ENCODE measurements around the gene S100A3. TPM values are rescaled to one million over a fixed set of nuclear protein-coding genes. Genes with fewer than 3 reads are reported as not detected.

S100A3 gene
- total RNA-seq, 2 donors from 2014 or later, result 0.61 TPM; not detected in 1

DNA sequence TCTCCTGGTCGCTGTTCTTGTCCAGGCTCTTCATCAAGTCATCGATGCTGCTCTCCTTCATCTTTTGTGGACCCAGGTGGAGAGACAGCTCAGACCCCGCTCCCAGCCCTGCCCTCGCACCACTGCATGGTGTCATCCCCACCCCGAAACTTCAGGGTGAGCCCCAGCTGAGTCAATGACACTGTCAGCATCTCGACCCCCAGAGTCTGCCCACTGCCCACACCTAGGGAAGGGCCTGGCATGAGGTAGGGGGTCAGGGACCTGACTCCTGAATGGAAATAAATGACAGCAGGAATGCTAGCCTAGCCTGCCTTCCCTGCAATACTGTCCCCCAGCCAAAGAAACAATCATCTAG is 11.7 kb downstream of the S100A3 start:
- Histone ChIP-seq H3K4me1 (peaks cover 17% of the 10 kb centered on the region), H3K27ac (peak overlapping the region; percentile 99), H3K27me3 (no peaks in the 10 kb centered on the region), H3K9ac (ENCODE audit: low read depth in 2 of 2, low read length in 2 of 2) (peak overlapping the region in 1 of 2 donors; percentile 100), H3K4me3 (no peak overlapping the region), H3K36me3 (no peaks in the 10 kb centered on the region), H3K9me3 (no peaks in the 10 kb centered on the region)
- intact Hi-C loops (cut with DNase I), result no loop called here
- peak; percentile 29 for DNase-seq
- TF ChIP-seq, protein P1, sequence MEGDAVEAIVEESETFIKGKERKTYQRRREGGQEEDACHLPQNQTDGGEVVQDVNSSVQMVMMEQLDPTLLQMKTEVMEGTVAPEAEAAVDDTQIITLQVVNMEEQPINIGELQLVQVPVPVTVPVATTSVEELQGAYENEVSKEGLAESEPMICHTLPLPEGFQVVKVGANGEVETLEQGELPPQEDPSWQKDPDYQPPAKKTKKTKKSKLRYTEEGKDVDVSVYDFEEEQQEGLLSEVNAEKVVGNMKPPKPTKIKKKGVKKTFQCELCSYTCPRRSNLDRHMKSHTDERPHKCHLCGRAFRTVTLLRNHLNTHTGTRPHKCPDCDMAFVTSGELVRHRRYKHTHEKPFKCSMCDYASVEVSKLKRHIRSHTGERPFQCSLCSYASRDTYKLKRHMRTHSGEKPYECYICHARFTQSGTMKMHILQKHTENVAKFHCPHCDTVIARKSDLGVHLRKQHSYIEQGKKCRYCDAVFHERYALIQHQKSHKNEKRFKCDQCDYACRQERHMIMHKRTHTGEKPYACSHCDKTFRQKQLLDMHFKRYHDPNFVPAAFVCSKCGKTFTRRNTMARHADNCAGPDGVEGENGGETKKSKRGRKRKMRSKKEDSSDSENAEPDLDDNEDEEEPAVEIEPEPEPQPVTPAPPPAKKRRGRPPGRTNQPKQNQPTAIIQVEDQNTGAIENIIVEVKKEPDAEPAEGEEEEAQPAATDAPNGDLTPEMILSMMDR (IDR thresholded peaks at IDR 0.05), result no peak

DNA sequence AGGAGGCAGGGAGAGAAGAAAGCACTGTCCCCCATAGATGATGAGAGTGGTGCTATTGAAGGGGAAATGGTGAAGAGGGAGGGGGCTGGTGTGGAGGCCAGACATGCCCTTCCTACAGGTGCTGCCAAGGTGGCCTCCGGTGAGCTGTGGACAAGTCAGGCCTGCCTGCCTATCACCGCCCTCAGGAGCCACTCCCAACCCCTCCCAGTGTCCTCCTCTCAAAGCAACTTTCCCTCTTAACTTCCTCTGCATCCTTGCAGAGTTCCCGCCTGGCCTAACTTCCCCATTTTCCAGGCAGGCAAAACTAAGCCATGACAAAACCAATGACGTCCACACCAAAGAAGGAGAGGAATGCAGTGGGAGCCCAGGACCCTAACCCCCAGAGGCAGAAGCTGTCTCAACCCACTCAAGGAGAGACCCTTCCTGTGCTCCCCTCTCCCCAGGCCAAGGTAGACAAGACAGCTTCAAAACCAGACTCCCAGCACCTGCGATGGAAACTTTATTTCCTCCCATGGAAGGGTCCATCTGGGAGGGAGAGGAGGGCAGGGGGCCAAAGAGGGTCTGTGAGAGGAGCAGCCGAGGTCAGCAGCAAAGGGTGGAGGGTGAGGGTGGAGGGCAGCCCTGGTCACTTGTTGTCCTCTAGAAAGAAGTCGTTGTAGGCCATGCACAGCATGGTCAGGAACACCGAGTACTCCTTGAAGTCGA is 12.2 kb downstream of the S100A3 start:
- TF ChIP-seq, protein P1 (IDR thresholded peaks at IDR 0.05), result no peak
- H3K9me3 ChIP-seq, result no peaks in the 10 kb centered on the region
- H3K9ac ChIP-seq (ENCODE audit: low read depth in 2 of 2, low read length in 2 of 2), result peak overlapping the region; percentile 79 to 100
- H3K4me1 ChIP-seq, result peaks cover 15% of the 10 kb centered on the region
- no peaks in the 10 kb centered on the region for H3K27me3 ChIP-seq
- peak overlapping the region; percentile 99 for H3K27ac ChIP-seq
- intact Hi-C loops (cut with DNase I), result no loop called here
- peak; percentile 89 for DNase-seq
- H3K4me3 ChIP-seq, result peak overlapping the region; percentile 76
- H3K36me3 ChIP-seq, result no peaks in the 10 kb centered on the region

DNA sequence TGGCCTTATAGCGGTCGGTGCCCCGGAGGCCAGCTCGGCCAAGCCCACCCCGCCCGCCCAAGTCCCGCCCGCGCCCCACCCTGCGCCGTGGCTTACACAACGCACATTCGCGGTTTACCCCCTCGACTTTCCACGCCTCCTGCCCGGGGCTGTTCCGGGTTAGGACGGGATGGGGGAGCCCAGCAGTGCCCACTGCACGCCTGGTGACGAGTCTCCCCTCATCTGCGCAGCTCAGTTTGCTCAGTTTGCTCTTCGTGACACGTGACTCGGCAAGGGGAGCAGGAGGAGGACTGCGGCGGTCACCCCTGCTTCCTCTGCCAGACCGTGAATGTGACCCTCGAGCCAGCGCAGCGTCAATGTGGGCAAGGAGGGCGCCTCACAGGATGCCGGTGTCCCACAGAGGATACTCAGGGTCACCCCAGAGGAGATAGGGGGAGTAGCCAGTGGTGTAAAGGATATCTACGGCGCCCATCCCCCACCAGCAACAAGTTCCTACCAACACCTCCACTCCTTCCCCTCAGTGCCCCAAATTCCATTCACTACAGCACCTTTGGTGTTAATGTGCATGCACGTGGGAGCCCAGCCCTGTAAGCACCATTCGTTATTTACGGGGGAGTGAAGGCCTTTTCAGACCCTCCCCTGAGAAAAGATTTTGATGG is 12.9 kb downstream of the S100A3 start:
- peaks cover 15% of the 10 kb centered on the region for H3K4me1 ChIP-seq

DNA sequence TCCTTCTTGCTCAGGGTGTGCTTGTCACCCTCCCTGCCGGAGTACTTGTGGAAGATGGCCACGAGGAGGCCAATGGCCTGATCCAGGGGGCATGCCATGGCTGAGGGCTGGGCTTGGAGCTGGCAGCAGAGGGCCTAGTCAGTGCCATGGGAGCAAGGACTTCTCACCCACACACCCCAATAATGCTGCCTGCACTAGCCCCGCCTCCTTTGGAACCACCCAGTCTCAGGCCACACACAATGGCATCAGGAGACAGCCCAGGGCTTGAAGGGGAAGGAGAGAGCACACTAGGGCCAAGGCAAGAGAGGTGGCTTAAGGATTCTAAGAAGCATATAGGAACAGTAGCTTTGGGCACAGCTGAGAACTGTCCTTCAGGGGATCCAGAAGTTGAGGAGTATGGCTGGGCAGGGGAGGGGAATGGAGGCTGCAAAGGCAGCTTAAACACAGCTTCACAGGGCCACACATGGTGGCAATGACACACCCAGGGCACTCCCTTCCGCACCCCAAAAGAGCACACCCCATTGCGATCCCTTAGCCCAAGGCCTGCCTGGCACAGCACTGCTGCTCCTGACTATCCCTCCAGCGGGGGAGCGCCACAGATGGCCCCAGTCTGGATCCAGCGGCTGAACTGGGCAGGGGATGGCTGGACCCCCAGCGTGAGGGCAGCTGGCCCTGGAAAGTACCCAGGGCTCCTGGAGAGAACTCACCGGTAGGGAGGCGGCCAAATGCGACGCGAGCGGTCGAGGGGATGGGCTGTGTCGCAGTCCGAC is 13.6 kb downstream of the S100A3 start, which contains the start of gene S100A6:
TSS of gene S100A6 (minus strand) at position 750 of the 770 bp plus-strand sequence. CDS start at position 98, 652 bp downstream.
- DNase-seq, result peak; percentile 82
- intact Hi-C loops (cut with DNase I), result no loop called here

More for the DNA sequence above, 12.9 kb downstream of the S100A3 start:
- Histone ChIP-seq H3K36me3 (no peaks in the 10 kb centered on the region), H3K9me3 (no peaks in the 10 kb centered on the region), H3K27ac (peak overlapping the region; percentile 99), H3K4me3 (peak overlapping the region; percentile 76), H3K27me3 (no peaks in the 10 kb centered on the region), H3K9ac (ENCODE audit: low read depth in 2 of 2, low read length in 2 of 2) (peak overlapping the region; percentile 99 to 100)
- intact Hi-C loops (cut with DNase I), result no loop called here
- TF ChIP-seq, protein P1 (IDR thresholded peaks at IDR 0.05), result no peak
- peak; percentile 95 for DNase-seq

DNA sequence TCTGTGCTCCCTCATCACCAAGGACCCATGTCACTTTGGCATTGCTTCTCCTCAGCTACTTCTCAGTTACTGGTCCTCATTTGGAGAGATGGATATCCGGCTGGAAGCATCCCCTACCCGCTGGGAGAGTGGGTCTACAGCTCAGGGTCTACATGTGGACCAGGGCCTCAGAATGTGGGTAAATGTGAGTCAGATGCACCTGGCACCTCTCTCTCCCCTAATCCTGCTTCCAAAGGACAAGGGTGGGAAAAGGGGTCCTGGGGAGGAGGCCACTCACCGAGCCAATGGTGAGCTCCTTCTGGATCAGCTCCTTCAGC is 14.2 kb downstream of the S100A3 start:
- intact Hi-C loops (cut with DNase I), result loop anchor here (1.0 kb wide), 1 partner anchor 33 kb away; no protein-coding TSS in a partner anchor
- Histone ChIP-seq H3K4me3 (peak overlapping the region; percentile 76), H3K9ac (ENCODE audit: low read depth in 2 of 2, low read length in 2 of 2) (peak overlapping the region; percentile 99 to 100), H3K27ac (peak overlapping the region; percentile 99), H3K4me1 (peaks cover 15% of the 10 kb centered on the region), H3K9me3 (no peaks in the 10 kb centered on the region), H3K36me3 (no peaks in the 10 kb centered on the region), H3K27me3 (no peaks in the 10 kb centered on the region)
- no peak for DNase-seq
- TF ChIP-seq, protein P1 (IDR thresholded peaks at IDR 0.05), result no peak

More for the DNA sequence above, 13.6 kb downstream of the S100A3 start, which contains the start of gene S100A6:
- TF ChIP-seq, protein P1 (IDR thresholded peaks at IDR 0.05), result no peak
- no peaks in the 10 kb centered on the region for H3K36me3 ChIP-seq
- peak within 1 kb of the TSS; percentile 76 for H3K4me3 ChIP-seq
- H3K27ac ChIP-seq, result peak within 1 kb of the TSS; percentile 99
- H3K9me3 ChIP-seq, result no peaks in the 10 kb centered on the region
- no peaks in the 10 kb centered on the region for H3K27me3 ChIP-seq
- peaks cover 15% of the 10 kb centered on the region for H3K4me1 ChIP-seq
- peak within 1 kb of the TSS; percentile 99 to 100 for H3K9ac ChIP-seq (ENCODE audit: low read depth in 2 of 2, low read length in 2 of 2)

Data from colonic mucosa (tissue), 4 donors.